ENCODE data around the gene CD40.

GRCh38 chr20:46073443-46073842 lies 44.7 kb upstream of the CD40 start:
- no peak for TF ChIP-seq RCOR1 (conservative IDR thresholded peaks at IDR 0.05; ENCODE audit: low read depth, low read length)
- no peak for TF ChIP-seq RELA (IDR thresholded peaks at IDR 0.05; ENCODE audit: borderline replicate concordance, partially characterized antibody)
- TF ChIP-seq MAX (IDR thresholded peaks at IDR 0.05; ENCODE audit: low read depth, low read length) = no peak
- TF ChIP-seq TCF7 (IDR thresholded peaks at IDR 0.05; ENCODE audit: borderline replicate concordance) = no peak
- TF ChIP-seq YY1 (IDR thresholded peaks at IDR 0.05; ENCODE audit: low read depth, low read length) = no peak
- TF ChIP-seq POLR2A (IDR thresholded peaks at IDR 0.05; ENCODE audit: low read depth, low read length) = no peak
- TF ChIP-seq, protein P1, sequence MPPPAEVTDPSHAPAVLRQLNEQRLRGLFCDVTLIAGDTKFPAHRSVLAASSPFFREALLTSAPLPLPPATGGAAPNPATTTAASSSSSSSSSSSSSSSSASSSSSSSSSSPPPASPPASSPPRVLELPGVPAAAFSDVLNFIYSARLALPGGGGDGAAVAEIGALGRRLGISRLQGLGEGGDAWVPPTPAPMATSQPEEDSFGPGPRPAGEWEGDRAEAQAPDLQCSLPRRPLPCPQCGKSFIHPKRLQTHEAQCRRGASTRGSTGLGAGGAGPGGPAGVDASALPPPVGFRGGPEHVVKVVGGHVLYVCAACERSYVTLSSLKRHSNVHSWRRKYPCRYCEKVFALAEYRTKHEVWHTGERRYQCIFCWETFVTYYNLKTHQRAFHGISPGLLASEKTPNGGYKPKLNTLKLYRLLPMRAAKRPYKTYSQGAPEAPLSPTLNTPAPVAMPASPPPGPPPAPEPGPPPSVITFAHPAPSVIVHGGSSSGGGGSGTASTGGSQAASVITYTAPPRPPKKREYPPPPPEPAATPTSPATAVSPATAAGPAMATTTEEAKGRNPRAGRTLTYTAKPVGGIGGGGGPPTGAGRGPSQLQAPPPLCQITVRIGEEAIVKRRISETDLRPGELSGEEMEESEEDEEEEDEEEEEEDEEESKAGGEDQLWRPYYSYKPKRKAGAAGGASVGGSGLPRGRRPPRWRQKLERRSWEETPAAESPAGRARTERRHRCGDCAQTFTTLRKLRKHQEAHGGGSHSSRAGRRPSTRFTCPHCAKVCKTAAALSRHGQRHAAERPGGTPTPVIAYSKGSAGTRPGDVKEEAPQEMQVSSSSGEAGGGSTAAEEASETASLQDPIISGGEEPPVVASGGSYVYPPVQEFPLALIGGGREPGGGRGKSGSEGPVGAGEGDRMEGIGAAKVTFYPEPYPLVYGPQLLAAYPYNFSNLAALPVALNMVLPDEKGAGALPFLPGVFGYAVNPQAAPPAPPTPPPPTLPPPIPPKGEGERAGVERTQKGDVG (CRISPR knock-in tag; IDR thresholded peaks at IDR 0.05) = no peak

All from GM12878 (cell line).